ENCODE measurements around the gene ZDHHC14. TPM values are rescaled to one million over a fixed set of nuclear protein-coding genes. Genes with fewer than 3 reads are reported as not detected.

ZDHHC14 gene
- total and polyA plus RNA-seq, 2 experiments from 2014 or later: 7.5 to 10.1 TPM

DNA sequence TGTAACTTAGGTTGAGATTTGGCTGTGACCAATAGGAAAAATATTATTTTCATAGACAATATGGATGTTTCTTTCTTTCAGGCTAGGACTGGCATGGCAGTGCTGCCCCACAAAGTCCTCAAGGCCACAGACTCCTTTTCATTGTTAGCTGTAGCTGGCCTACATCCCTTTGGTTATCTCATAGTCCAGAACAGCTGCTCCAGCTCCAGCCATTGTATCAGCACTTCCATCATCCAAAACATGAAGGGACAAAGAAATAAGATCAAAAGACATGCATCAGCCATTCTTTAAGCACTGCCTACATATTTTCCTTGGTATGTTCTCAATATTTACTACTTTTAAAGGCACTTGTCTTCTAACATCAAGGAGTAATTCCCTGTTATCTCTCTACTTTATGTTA, 73.0 kb downstream of the ZDHHC14 start:
- no peaks in the 10 kb centered on the region for H3K36me3 ChIP-seq
- TF ChIP-seq, protein P1, sequence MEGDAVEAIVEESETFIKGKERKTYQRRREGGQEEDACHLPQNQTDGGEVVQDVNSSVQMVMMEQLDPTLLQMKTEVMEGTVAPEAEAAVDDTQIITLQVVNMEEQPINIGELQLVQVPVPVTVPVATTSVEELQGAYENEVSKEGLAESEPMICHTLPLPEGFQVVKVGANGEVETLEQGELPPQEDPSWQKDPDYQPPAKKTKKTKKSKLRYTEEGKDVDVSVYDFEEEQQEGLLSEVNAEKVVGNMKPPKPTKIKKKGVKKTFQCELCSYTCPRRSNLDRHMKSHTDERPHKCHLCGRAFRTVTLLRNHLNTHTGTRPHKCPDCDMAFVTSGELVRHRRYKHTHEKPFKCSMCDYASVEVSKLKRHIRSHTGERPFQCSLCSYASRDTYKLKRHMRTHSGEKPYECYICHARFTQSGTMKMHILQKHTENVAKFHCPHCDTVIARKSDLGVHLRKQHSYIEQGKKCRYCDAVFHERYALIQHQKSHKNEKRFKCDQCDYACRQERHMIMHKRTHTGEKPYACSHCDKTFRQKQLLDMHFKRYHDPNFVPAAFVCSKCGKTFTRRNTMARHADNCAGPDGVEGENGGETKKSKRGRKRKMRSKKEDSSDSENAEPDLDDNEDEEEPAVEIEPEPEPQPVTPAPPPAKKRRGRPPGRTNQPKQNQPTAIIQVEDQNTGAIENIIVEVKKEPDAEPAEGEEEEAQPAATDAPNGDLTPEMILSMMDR (IDR thresholded peaks at IDR 0.05; ENCODE audit: low read depth, low read length): no peak
- H3K9me3 ChIP-seq (ENCODE audit: low read depth): no peaks in the 10 kb centered on the region
- no peak overlapping the region for H3K4me3 ChIP-seq
- H3K27ac ChIP-seq: no peak overlapping the region
- DNase-seq (ENCODE audit: low read depth in 1 of 2, low spot score in 1 of 2): no peak
- no peaks in the 10 kb centered on the region for H3K27me3 ChIP-seq
- H3K4me1 ChIP-seq (ENCODE audit: low read depth): no peaks in the 10 kb centered on the region

DNA sequence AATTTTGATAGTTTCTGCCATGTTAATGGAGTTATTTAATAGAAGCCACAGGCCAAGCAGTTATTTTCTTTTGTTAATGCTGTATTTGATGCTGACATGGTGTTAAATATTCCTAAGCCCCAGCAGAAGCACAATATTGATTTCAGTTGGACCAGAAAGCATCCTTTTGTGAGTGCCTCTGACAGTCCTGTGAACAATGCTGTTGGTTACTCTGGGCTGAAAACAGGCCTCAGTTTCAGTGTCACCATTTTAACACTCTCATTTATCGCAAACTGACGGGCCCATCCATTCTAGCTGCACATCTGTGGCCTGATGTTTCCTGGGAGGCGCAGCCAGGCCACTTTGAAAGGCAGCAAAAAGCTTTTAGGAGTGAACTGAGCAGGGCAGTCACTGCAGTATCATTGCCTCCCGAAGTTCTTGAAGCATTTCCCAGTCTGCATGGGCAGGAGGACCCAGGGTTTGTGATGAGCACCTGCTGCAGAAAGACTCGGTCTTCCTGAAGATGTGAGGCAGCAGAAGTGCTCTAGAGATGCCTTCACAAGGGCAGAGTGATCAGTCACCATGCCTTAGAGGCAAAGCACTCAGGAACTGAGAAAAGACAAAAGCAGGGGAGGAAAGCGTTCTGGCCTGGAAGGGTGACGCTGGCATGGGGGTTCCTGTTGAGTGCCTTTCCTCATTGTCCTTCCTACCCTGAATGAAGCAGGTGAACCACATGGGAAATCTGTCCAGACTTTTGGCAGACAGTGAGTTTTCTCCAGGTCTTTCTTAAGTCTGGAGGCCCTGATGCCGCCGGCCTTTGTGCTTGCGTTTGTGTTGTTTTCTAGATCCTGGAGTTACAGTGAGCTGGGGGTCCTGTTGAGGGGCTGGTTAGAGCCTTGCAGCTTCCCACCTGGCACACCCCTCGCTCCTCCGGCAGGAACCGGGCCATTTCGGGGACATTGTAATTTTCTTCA, 74.0 kb downstream of the ZDHHC14 start:
- H3K27me3 ChIP-seq: no peaks in the 10 kb centered on the region
- no peak overlapping the region for H3K4me3 ChIP-seq
- H3K9me3 ChIP-seq (ENCODE audit: low read depth): no peaks in the 10 kb centered on the region
- no peaks in the 10 kb centered on the region for H3K36me3 ChIP-seq
- no peaks in the 10 kb centered on the region for H3K4me1 ChIP-seq (ENCODE audit: low read depth)
- TF ChIP-seq, protein P1 (IDR thresholded peaks at IDR 0.05; ENCODE audit: low read depth, low read length): no peak
- no peak overlapping the region for H3K27ac ChIP-seq
- no peak for DNase-seq (ENCODE audit: low read depth in 1 of 2, low spot score in 1 of 2)

DNA sequence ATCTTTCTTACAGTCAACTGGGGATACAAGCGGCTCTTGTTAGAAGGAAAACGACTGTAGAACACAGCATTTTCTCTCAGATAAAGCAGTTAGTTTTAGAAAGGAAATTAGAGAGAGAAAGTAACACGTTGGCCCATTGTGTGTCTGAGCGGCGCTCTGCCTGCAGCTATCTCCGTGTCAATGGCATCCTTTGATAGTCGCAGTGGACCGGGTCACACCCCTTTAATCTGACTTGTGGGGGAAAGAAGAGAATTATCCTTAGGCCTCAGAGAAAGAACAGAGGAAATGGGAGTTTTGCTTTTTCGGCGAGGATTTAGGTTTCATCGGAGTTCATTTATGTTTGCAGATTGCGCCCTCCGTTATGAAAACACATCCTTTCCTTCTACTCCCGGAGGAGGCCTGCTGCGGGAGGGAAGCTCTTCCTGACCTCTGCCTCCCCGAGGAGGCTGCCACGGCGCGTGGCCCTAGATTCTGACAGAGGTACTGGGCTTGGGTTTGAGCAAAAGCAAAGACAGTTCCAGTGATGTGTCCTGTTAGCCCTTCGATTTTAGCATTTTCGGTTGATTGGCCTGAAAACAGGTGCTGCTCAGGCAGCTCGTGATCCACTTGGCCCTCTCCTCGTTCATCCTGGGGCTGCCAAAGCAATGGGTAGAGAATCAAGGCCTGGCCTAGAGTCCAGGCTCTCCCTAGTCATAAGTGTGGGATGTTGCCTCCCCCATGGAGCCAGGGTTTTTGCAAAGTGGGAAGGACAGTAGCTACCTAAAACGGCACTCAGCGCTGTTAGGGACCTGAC, 74.9 kb downstream of the ZDHHC14 start:
- H3K27ac ChIP-seq: no peak overlapping the region
- DNase-seq (ENCODE audit: low read depth in 1 of 2, low spot score in 1 of 2): no peak
- no peaks in the 10 kb centered on the region for H3K36me3 ChIP-seq
- TF ChIP-seq, protein P1 (IDR thresholded peaks at IDR 0.05; ENCODE audit: low read depth, low read length): no peak
- no peaks in the 10 kb centered on the region for H3K27me3 ChIP-seq
- H3K9me3 ChIP-seq (ENCODE audit: low read depth): no peaks in the 10 kb centered on the region
- H3K4me1 ChIP-seq (ENCODE audit: low read depth): no peaks in the 10 kb centered on the region
- H3K4me3 ChIP-seq: no peak overlapping the region

DNA sequence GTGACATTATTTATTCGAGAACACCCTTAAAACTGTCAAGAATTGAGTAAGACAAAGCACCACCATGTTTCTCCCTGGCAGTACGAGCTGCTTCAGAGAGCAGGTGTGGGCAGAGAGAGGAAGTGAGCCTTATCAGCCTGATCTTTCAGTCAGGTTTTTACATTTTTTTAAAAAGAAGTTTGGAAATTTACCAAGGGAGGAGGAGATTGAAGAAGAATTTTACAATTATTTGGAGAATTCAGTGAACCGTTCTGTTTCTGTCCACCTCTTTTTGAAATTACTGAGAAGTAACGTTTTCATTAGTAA, 75.5 kb downstream of the ZDHHC14 start:
- Histone ChIP-seq H3K36me3 (no peaks in the 10 kb centered on the region), H3K27me3 (no peaks in the 10 kb centered on the region), H3K27ac (no peak overlapping the region), H3K4me3 (no peak overlapping the region), H3K9me3 (ENCODE audit: low read depth) (no peaks in the 10 kb centered on the region), H3K4me1 (ENCODE audit: low read depth) (no peaks in the 10 kb centered on the region)
- TF ChIP-seq, protein P1 (IDR thresholded peaks at IDR 0.05; ENCODE audit: low read depth, low read length): no peak
- DNase-seq (ENCODE audit: low read depth in 1 of 2, low spot score in 1 of 2): no peak

DNA sequence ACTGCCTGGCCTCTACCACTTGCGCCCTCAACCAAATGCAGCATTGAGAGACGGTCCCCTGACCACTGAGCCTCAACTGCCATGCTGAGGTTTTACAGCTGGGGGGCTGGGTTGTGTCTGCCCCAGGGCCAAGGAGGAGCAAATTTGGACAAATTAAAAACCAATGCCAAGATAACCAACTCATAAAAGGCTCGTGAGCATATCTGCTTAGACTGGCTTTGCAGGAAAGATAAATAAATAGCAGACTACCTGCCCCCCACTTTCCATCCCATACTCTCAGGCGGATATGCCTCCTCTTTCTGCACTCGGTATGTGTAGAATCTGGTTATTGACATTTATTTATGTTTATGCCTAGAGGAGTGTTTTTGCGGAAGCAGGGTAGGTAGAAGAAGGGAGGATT, 76.8 kb downstream of the ZDHHC14 start:
- H3K9me3 ChIP-seq (ENCODE audit: low read depth): no peaks in the 10 kb centered on the region
- TF ChIP-seq, protein P1 (IDR thresholded peaks at IDR 0.05; ENCODE audit: low read depth, low read length): no peak
- no peaks in the 10 kb centered on the region for H3K4me1 ChIP-seq (ENCODE audit: low read depth)

More for the DNA sequence above, 76.8 kb downstream of the ZDHHC14 start:
- Histone ChIP-seq H3K36me3 (no peaks in the 10 kb centered on the region), H3K27ac (no peak overlapping the region), H3K27me3 (no peaks in the 10 kb centered on the region), H3K4me3 (no peak overlapping the region)
- no peak for DNase-seq (ENCODE audit: low read depth in 1 of 2, low spot score in 1 of 2)
